GM12875 (cell line): ENCODE results near the gene TMEM69.
"Not testable (repeated sequence)": the region's sequence is repeated elsewhere in the genome, so short reads cannot be mapped to it uniquely, and the experiment has no call there.

Experiments used
- H3K4me3 ChIP-seq: one replicate; pipeline ENCODE4 v1.5.1; 2011; ENCODE audit warnings: low read depth, low read length, control low read depth
- TF ChIP-seq, protein P1 (sequence below): IDR thresholded peaks from 2 replicates; pipeline ENCODE4 v1.5.1; 2011; ENCODE audit warnings: low read depth, mild to moderate bottlenecking, control low read depth, inconsistent platforms, low read length, moderate library complexity, borderline replicate concordance; ENCODE audit not compliant: insufficient read depth

The TMEM69 gene

GRCh38 chr1:45668526-45668925 is 19.5 kb upstream of the TMEM69 start:
- no peak overlapping the region for H3K4me3 ChIP-seq
- TF ChIP-seq, protein P1, sequence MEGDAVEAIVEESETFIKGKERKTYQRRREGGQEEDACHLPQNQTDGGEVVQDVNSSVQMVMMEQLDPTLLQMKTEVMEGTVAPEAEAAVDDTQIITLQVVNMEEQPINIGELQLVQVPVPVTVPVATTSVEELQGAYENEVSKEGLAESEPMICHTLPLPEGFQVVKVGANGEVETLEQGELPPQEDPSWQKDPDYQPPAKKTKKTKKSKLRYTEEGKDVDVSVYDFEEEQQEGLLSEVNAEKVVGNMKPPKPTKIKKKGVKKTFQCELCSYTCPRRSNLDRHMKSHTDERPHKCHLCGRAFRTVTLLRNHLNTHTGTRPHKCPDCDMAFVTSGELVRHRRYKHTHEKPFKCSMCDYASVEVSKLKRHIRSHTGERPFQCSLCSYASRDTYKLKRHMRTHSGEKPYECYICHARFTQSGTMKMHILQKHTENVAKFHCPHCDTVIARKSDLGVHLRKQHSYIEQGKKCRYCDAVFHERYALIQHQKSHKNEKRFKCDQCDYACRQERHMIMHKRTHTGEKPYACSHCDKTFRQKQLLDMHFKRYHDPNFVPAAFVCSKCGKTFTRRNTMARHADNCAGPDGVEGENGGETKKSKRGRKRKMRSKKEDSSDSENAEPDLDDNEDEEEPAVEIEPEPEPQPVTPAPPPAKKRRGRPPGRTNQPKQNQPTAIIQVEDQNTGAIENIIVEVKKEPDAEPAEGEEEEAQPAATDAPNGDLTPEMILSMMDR, result no peak

DNA sequence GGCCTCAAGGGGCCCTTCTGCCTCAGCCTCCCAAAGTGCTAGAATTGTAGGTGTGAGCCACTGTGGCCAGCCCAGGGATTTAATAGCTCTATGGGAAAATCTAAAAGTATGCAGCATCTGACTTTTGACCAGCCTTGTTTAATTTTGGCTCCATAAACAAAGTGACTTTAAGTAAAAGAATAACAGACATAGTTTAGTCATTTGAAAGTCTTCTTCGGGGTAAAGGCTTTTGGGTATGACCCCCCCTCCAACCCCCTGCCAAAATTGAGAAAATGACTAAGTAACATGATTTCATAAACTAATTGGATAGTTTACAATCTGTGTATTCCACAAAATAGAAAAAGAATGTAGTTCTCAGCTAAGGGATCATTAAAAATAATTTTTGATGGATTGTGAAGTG is 18.6 kb upstream of the TMEM69 start:
- TF ChIP-seq, protein P1, result no peak
- H3K4me3 ChIP-seq, result no peak overlapping the region

DNA sequence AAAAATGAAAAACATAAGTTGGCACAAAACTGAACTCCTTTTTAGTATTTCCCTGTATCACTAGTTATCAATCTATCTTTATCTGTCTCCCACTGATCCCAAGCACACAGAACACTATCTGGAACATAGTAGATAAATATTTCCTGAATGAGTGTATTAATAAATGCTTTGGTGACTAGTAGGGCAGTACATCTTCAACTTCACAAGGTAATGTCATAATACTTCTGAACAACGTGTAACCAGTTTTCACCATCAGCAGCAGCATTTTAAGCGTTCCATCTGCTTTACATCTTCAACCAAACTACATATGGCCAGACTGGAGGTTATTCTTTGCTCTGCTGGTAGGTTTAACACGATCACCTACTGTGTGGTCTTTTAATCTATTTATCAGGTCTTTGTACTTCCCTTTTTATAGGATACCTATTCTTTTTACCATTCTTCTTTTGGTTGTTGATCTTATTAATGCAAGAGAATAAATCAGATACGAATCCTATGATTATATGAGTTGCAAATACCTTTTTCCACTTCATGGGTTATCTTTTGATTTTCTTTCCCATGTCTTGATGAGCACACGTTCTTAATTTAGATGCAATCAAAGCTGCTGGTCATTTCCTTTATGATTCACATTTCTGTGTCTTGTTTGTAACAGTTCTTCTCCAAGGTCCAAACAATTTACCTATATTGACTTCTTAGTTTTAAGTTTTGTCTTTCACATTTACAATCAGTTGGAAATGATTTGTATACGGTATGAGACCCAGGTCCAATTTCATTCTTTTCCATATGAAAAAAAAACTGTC is 17.9 kb upstream of the TMEM69 start:
- TF ChIP-seq, protein P1, result no peak
- no peak overlapping the region for H3K4me3 ChIP-seq

GRCh38 chr1:45673956-45674355 is 14.0 kb upstream of the TMEM69 start:
- no peak overlapping the region for H3K4me3 ChIP-seq
- TF ChIP-seq, protein P1, result no peak

- TF ChIP-seq, protein P1, result no peak
- no peak overlapping the region for H3K4me3 ChIP-seq
These were observed 13.5 kb upstream of the TMEM69 start for GRCh38 chr1:45674478-45674877.

GRCh38 chr1:45676553-45676952 is 11.4 kb upstream of the TMEM69 start:
- H3K4me3 ChIP-seq, result not testable (repeated sequence)

DNA sequence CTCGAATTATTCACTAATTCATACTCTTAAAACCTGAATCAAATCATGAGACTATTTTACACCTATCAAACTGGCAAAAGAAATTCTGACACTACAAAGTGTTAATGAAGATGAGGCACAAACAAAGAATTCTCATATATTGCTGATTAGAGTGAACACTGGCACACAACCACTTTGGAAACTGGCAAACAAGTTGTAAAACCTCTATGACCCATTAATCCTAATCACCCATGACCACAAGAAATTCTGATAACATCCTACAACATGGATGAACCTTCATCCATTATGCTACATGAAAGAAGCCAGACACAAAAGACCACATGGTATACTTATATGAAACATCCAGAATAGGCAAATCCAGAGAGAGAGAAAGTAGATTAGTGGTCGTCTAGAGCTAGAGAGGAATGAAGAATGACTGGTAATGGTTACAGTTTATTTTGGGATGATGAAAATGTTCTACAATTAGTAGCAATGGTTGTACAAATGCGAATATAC is 10.2 kb upstream of the TMEM69 start:
- H3K4me3 ChIP-seq, result no peak overlapping the region
- TF ChIP-seq, protein P1, result no peak
